Natural killer cell (primary cell): ENCODE measurements around the gene RFX7. TPM values are rescaled to one million over a fixed set of nuclear protein-coding genes. Genes with fewer than 3 reads are reported as not detected.

Experiments used
- ATAC-seq, 3 donors: fragments of 150-1000 bp in 2 of 3; fragments of 200-7000 bp in 1 of 3; cut with Tn5 transposase; 1 replicate in 1 of 3; 2 replicates in 2 of 3; pipeline ENCODE4 v1.10.0; 2021; ENCODE audit warnings: mild to moderate bottlenecking in 2 of 3, moderate library complexity in 2 of 3
- DNase-seq, 2 donors: peaks; one replicate each; pipeline versions ENCODE4 v3.0.0 to v3.0.0-alpha.2; 2013 to 2021; ENCODE audit warnings: mixed read lengths in 1 of 2
- H3K27ac ChIP-seq: one replicate; pipeline ENCODE4 v1.5.1; 2013; ENCODE audit warnings: mild to moderate bottlenecking, low read length
- H3K27me3 ChIP-seq: one replicate; pipeline ENCODE4 v1.6.1; 2013; ENCODE audit warnings: low read length; ENCODE audit not compliant: control insufficient read depth, insufficient read depth
- H3K36me3 ChIP-seq: one replicate; pipeline ENCODE4 v1.6.1; 2013; ENCODE audit warnings: low read length; ENCODE audit not compliant: control insufficient read depth, insufficient read depth
- H3K4me1 ChIP-seq: one replicate; pipeline ENCODE4 v1.6.1; 2013; ENCODE audit warnings: low read length; ENCODE audit not compliant: control insufficient read depth, insufficient read depth
- H3K4me3 ChIP-seq: one replicate; pipeline ENCODE4 v1.5.1; 2013; ENCODE audit warnings: low read length
- H3K9me3 ChIP-seq: one replicate; pipeline ENCODE4 v1.6.1; 2013; ENCODE audit warnings: low read length; ENCODE audit not compliant: control insufficient read depth, insufficient read depth
- H3K27ac Mint-ChIP-seq, 2 donors: one replicate each; pipeline ENCODE4 v1.8.0; 2022; ENCODE audit warnings: mild to moderate bottlenecking in 2 of 2, mixed read lengths in 2 of 2, moderate library complexity in 1 of 2
- H3K27me3 Mint-ChIP-seq, 2 donors: one replicate each; pipeline ENCODE4 v1.8.0; 2022; ENCODE audit warnings: low read depth in 2 of 2, mixed read lengths in 2 of 2
- H3K36me3 Mint-ChIP-seq: one replicate; pipeline ENCODE4 v1.8.0; 2022; ENCODE audit warnings: mixed read lengths
- H3K4me1 Mint-ChIP-seq, 2 donors: one replicate each; pipeline ENCODE4 v1.8.0; 2022; ENCODE audit warnings: mixed read lengths in 2 of 2
- H3K4me3 Mint-ChIP-seq: one replicate; pipeline ENCODE4 v1.8.0; 2022; ENCODE audit warnings: mild to moderate bottlenecking, moderate library complexity, mixed read lengths
- H3K9me3 Mint-ChIP-seq, 2 donors: one replicate each; pipeline ENCODE4 v1.8.0; 2022; ENCODE audit warnings: mixed read lengths in 2 of 2
- CTCF ChIP-seq: fragments of 200-600 bp; IDR thresholded peaks from one replicate; pipeline ENCODE4 v1.8.0; 2022; ENCODE audit warnings: antibody characterized with exemption
- WGBS: methylation state at CpG from one replicate; pipeline ENCODE4 v1.1.7; 2013; ENCODE audit warnings: missing lambda C conversion rate; ENCODE audit not compliant: insufficient coverage; 5-methylcytosine and 5-hydroxymethylcytosine counted together
- intact Hi-C: fragments of 100-400 bp; cut with micrococcal nuclease; formaldehyde crosslinking; loops from one replicate; pipeline ENCODE4 v1.14.2; 2022
- total RNA-seq, 4 donors: library from RNA; stranded (reverse); fragments of 120-200 nt in 1 of 4; gene quantifications; one replicate each; pipeline versions ENCODE4 v1.2.3 to v1.2.4, GENCODE V29; 2013 to 2022

Gene RFX7
- total RNA-seq, 3 donors from 2014 or later (not counting 1 experiment from before 2014, with no cell fraction given), result 25.0 to 37.4 (median 33.8) TPM

- H3K9me3 Mint-ChIP-seq, result no peaks in the 10 kb centered on the region
- no peaks in the 10 kb centered on the region for H3K36me3 Mint-ChIP-seq
- no peaks in the 10 kb centered on the region for H3K9me3 ChIP-seq
- peak overlapping the region; percentile 92 for H3K4me3 Mint-ChIP-seq
- ATAC-seq (no peak), DNase-seq (peak in 1 of 2 donors; percentile 23)
- intact Hi-C loops, result loop anchor here (10.0 kb wide), 1 partner anchor 247 kb away; the partner anchor contains the start of gene NEDD4
- H3K27me3 ChIP-seq, result no peaks in the 10 kb centered on the region
- no peaks in the 10 kb centered on the region for H3K36me3 ChIP-seq
- peak overlapping the region; percentile 3 for H3K4me3 ChIP-seq
- peak overlapping the region; percentile 42 for H3K27ac ChIP-seq
- 32% methylated on average over 2 of the region's 5 CpGs for WGBS
- H3K27ac Mint-ChIP-seq, result peak overlapping the region; percentile 70 to 80
- H3K4me1 Mint-ChIP-seq, result peaks cover 45 to 47% of the 10 kb centered on the region in 2 donors
- TF ChIP-seq CTCF, result no peak
- no peaks in the 10 kb centered on the region for H3K27me3 Mint-ChIP-seq
- peaks cover 21% of the 10 kb centered on the region for H3K4me1 ChIP-seq
These were observed 2.1 kb downstream of the RFX7 start for GRCh38 chr15:56241374-56242105.

- Histone ChIP-seq H3K27ac (no peak overlapping the region), H3K36me3 (no peaks in the 10 kb centered on the region), H3K4me1 (peaks cover 15% of the 10 kb centered on the region), H3K9me3 (no peaks in the 10 kb centered on the region), H3K27me3 (no peaks in the 10 kb centered on the region), H3K4me3 (no peak overlapping the region)
- no peaks in the 10 kb centered on the region for H3K36me3 Mint-ChIP-seq
- DNase-seq, result no peak
- no peaks in the 10 kb centered on the region for H3K9me3 Mint-ChIP-seq
- TF ChIP-seq CTCF, result no peak
- no peak for ATAC-seq
- H3K27ac Mint-ChIP-seq, result no peak overlapping the region
- intact Hi-C loops, result loop anchor here (10.0 kb wide), 1 partner anchor 246 kb away; the partner anchor contains the start of gene NEDD4
- H3K4me1 Mint-ChIP-seq, result peaks cover 38 to 39% of the 10 kb centered on the region in 2 donors
- no peaks in the 10 kb centered on the region for H3K27me3 Mint-ChIP-seq
- H3K4me3 Mint-ChIP-seq, result no peak overlapping the region
These were observed 3.3 kb downstream of the RFX7 start for GRCh38 chr15:56240390-56240789.

- H3K4me1 ChIP-seq, result no peaks in the 10 kb centered on the region
- no peak for DNase-seq
- ATAC-seq, result no peak
- Mint-ChIP-seq H3K9me3 (peaks cover 7 to 11% of the 10 kb centered on the region in 2 donors), H3K4me1 (peaks cover 31 to 33% of the 10 kb centered on the region in 2 donors), H3K27me3 (no peaks in the 10 kb centered on the region), H3K27ac (peak overlapping the region in 1 of 2 donors; percentile 6), H3K36me3 (peaks cover 13% of the 10 kb centered on the region), H3K4me3 (no peak overlapping the region)
- H3K9me3 ChIP-seq, result peaks cover 25% of the 10 kb centered on the region
- no peaks in the 10 kb centered on the region for H3K36me3 ChIP-seq
- no peak overlapping the region for H3K4me3 ChIP-seq
- no peak overlapping the region for H3K27ac ChIP-seq
- H3K27me3 ChIP-seq, result no peaks in the 10 kb centered on the region
- WGBS, result no CpG with 5 or more reads among the region's 3 CpGs
- TF ChIP-seq CTCF, result no peak
- intact Hi-C loops, result no loop called here
These were observed 7.5 kb downstream of the RFX7 start for GRCh38 chr15:56236197-56236596.
